IPS DF 19.7 (cell line): ENCODE results near the gene NPM1.
A peak's percentile ranks its signal among the peaks of the same experiment; 100 is the strongest.
"Not testable (repeated sequence)": the region's sequence is repeated elsewhere in the genome, so short reads cannot be mapped to it uniquely, and the experiment has no call there.

Experiments used
- DNase-seq: peaks from one replicate; pipeline ENCODE4 v3.0.0-alpha.2; 2013; ENCODE audit warnings: low read depth, low spot score

The NPM1 gene

DNA sequence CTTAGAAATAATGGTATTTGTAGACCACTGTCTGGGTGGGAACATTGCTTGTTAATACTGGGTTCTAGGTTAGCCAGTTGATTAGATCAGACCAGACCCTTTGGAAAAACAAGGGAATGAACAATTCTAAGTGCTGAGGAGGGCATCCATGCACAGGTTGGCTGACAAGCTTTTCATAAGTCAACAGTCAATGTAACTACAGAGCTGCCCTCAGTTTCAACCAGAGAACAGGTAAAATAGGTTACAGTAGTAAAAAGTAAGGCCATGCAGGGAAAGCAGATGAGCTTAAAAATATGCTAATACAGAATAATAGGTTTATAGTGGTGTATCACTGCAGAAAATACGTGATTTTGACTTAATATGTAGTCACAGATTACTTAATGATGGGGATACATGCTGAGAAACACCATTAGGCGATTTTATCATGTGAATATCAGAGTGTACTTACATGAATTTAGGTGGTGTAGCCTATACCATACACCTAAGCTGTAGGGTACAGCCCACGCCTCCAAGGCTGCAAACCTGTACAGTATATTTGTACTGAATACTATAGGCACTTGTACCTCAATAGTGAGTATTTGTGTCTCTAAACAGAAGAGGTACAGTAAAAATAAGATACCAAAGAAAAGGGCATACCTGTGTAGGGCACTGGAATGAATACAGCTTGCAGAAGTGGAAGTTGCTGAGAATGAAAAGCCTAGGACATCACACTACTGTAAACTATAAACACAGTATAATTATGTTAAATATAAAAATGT lies 25.7 kb downstream of the NPM1 start:
- no peak for DNase-seq

DNA sequence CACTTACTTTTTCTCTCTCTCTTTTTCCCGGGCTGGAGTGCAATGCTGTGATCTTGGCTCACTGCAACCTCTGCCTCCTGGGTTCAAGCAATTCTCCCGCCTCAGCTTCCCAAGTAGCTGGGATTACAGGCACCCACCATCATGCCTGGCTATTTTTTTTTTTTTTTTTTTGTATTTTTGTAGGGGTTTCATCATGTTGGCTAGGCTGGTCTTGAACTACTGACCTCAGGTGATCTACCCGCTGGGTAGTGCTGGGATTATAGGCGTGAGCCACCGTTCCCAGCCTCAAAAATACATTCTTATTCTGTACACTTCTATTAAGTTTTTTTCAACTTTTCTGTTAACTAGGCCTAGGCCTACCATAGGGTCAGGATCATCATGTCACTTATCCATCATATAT lies 26.3 kb downstream of the NPM1 start:
- not testable (repeated sequence) for DNase-seq

GRCh38 chr5:171415115-171415730 lies 27.6 kb downstream of the NPM1 start:
- no peak for DNase-seq

GRCh38 chr5:171416160-171417049 lies 28.8 kb downstream of the NPM1 start:
- no peak for DNase-seq

DNA sequence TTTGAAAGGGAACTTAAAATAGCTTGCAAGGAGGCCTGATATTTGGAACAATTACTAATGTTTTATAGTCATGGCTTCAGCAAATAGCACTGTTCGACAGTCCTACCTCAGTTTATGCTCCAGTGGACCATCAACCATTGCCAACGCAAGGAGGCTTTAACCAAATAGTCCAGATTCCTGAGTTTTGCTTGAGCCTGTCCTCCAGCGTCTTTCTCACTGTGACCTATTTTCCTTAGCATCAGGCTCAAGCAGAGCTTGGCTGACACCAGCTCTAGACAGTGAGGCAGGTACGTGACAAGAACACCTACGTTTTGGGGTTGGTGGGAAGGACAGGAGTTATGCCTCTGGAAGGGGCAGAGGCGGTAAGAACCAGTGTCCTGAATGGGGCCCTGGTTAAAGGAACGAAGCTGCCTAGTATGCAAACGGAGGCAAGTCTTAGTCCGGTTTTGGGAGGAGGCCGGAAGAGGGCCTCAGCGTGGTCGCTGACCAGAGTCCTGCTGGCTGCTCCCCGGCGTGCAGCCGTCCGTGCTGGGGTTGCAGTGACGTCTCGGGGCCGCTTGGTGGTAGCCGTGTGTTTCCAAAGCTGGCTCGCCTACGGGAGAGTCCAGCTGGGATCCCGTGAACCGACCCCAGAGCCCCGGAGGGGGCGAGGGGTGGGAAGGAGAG lies 30.8 kb downstream of the NPM1 start:
- DNase-seq = peak; percentile 48

GRCh38 chr5:171418982-171419687 lies 31.5 kb downstream of the NPM1 start, which contains the start of gene FGF18:
Gene FGF18, plus strand, starts transcription at chr5:171419647. Its CDS starts 553 bp downstream, at chr5:171420200.
- DNase-seq = no peak

DNA sequence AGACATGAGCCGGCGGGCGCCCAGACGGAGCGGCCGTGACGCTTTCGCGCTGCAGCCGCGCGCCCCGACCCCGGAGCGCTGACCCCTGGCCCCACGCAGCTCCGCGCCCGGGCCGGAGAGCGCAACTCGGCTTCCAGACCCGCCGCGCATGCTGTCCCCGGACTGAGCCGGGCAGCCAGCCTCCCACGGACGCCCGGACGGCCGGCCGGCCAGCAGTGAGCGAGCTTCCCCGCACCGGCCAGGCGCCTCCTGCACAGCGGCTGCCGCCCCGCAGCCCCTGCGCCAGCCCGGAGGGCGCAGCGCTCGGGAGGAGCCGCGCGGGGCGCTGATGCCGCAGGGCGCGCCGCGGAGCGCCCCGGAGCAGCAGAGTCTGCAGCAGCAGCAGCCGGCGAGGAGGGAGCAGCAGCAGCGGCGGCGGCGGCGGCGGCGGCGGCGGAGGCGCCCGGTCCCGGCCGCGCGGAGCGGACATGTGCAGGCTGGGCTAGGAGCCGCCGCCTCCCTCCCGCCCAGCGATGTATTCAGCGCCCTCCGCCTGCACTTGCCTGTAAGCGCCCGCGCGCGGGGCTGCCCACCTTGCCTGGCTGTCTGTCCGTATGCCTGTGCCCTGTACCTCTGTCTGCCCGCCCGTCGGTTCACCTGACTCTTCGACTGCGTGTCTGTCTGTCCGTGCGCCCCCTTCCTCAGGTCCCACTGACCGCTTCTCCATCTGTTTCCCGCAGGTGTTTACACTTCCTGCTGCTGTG lies 32.2 kb downstream of the NPM1 start:
- DNase-seq = no peak

- no peak for DNase-seq
Measured at GRCh38 chr5:171420431-171421241, 33.0 kb downstream of the NPM1 start.

DNA sequence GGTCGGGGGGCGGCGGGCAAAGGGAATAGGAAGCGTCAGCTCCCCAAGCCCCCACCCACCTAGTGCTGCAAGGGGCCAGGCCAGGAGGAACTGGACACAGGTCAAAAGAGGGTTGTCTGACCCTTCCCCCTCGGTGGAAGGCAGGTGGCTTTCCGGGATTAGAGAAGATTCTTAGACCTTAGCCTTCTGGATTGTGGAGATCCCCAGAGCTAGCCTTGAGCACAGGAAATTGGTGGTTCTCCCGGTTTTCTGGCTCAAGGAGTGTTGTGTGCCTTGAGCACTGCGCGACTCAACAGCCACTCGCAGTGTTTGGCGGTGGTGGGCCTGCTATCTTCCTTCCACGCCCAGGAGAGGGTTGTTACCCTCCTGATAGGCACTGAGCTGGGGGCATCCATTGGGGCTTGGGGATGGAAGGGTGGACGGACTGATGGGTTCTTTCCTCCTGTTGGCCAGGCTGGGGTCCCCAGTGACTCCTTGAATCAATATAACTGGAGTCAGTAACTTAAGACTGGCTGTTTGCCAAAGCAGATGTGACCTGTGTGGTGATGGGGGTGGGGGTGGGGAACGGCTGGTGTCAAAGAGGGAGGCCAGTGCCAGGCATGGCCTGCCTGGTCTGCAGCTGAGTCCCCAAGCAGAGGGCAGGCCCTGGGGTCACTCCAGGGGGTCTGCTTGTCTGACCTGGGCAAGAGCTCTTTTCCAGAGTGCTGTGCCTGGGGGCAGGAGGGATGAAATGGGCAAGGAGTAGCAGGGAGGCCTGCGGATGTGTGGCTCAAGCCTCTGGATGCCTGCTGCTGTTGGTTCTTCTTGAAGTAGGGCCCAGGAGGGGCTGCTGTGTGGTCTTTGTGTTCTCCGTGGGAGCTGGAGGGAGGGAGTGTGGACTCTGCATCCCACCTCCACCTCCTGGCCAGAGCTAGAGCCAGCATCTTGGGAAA lies 33.9 kb downstream of the NPM1 start:
- DNase-seq = no peak

DNA sequence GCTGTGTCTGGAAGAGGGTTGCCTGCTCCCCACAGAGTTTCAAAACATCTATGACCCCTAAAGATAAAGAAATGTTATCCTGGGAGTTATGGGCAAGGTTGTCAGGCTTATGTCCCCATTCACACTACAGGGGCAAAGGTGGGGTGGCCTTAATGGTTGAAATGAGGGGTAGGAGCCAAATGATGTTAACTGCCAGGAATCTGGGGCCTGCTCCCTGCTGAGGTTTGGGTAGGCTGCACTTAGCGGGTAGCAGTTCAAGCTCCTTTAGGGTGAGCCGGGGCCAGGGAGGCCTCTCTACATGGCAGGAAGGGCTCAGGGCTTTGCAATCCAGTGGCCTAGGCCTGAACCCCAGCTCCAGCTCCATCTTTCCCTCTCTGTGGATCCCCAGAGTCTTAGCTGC lies 34.8 kb downstream of the NPM1 start:
- no peak for DNase-seq

DNA sequence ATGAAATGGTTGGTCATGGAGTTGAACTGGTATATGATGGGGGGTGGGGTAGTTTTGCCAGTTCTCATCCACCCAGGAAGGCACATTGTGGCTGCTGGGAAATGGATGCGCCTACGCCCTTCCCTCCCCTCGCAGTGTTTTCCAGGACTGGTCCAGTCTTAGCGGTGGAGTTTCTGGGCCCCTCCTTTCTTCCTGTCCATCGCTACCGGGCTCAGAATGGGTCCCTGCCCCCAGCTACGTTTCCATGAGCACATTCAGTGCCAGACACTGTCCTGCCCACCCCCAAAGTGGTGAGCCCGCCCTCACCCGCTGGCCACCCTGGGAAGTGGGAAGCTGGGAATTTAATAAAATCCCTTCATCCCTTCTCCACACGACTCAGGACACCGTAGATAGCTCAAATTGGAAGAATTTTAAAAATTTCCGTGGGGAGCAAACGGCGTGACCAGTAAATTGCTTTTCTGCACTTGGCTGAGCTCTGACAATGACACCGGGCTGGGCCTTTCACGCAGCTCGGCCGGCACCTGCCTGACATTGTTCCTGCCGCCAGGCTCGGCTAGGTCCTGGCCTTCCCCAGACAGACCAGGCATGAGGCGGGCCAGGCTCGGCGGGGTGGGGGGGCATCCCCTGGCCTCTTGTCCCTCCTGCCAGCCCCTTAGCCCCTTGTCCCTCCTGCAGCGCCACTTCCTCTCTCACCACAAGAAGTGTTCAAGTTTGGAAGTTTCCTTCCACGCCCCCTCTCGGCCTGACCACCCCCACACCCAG lies 35.4 kb downstream of the NPM1 start:
- DNase-seq = no peak

- no peak for DNase-seq
Measured at GRCh38 chr5:171424726-171425125, 37.1 kb downstream of the NPM1 start.

DNA sequence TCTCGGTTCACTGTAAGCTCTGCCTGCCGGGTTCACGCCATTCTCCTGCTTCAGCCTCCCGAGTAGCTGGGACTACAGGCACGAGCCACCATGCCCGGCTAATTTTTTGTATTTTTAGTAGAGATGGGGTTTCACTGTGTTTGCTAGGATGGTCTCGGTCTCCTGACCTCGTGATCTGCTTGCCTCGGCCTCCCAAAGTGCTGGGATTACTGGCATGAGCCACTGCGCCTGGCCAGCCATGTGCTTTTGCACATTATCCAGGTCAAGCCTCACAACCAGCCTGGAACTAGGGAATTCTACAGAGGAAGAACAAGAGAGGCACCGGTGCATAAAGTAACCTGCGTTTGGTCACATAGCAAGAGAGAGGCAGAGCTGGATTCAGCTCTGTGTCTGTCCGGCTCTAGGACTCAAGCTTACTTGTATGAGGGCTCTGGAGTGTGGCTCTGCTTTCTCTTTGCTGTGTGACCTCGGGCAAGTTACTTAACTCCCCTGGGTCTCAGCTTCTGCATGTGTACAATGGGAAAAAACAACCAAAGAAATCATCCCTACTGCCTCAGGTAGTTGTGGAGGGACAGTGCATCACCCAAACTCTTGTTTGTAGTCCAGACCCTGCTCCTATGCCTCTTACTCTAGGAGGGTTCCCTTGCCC lies 38.1 kb downstream of the NPM1 start:
- no peak for DNase-seq

- no peak for DNase-seq
Measured at GRCh38 chr5:171426266-171426665, 38.6 kb downstream of the NPM1 start.

GRCh38 chr5:171426680-171427079 lies 39.0 kb downstream of the NPM1 start:
- no peak for DNase-seq

GRCh38 chr5:171427318-171428167 lies 39.9 kb downstream of the NPM1 start:
- no peak for DNase-seq
